HL-60 (cell line): ENCODE results near the gene RILPL1.

Experiments
- GABPA ChIP-seq: IDR thresholded peaks from 2 replicates; pipeline ENCODE4 v1.6.1; 2012; ENCODE audit warnings: low read depth
- REST ChIP-seq: IDR thresholded peaks from 2 replicates; pipeline ENCODE4 v1.6.1; 2012; ENCODE audit warnings: low read depth; ENCODE audit not compliant: insufficient replicate concordance
- TF ChIP-seq, protein P1 (sequence below): IDR thresholded peaks from one replicate; pipeline ENCODE4 v1.5.1; 2011; ENCODE audit warnings: low read length, control low read depth, inconsistent platforms; ENCODE audit not compliant: insufficient read depth

DNA sequence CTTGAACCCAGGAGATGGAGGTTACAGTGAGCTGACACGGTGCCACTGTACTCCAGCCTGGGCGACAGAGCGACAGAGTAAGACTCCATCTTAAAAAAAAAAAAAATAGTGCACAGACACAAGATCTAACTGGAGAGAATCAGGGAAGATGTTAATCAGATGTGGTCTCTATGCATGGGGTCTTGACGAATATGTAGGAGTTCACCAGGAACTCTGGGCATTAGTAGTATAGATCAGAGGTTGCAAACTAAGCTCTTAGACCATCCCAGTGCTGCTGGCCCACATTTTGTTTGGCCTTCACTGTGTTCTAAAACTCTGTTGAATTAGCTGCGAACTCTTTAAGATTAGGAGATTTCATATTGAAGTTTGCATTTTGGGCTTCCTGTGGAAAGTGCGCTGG lies 43.9 kb downstream of the RILPL1 start:
- TF ChIP-seq, protein P1, sequence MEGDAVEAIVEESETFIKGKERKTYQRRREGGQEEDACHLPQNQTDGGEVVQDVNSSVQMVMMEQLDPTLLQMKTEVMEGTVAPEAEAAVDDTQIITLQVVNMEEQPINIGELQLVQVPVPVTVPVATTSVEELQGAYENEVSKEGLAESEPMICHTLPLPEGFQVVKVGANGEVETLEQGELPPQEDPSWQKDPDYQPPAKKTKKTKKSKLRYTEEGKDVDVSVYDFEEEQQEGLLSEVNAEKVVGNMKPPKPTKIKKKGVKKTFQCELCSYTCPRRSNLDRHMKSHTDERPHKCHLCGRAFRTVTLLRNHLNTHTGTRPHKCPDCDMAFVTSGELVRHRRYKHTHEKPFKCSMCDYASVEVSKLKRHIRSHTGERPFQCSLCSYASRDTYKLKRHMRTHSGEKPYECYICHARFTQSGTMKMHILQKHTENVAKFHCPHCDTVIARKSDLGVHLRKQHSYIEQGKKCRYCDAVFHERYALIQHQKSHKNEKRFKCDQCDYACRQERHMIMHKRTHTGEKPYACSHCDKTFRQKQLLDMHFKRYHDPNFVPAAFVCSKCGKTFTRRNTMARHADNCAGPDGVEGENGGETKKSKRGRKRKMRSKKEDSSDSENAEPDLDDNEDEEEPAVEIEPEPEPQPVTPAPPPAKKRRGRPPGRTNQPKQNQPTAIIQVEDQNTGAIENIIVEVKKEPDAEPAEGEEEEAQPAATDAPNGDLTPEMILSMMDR: no peak
- no peak for TF ChIP-seq GABPA
- TF ChIP-seq REST: no peak
